8988T (cell line): ENCODE results near the gene DUOX1.

Experiments used
- DNase-seq: peaks from one replicate; pipeline ENCODE4 v3.0.0; 2011

The DUOX1 gene

GRCh38 chr15:45169608-45170480 is 40.0 kb downstream of the DUOX1 start:
- no peak for DNase-seq

- DNase-seq, result no peak
Measured at GRCh38 chr15:45171912-45172311, 42.1 kb downstream of the DUOX1 start.

GRCh38 chr15:45174069-45174468 is 44.3 kb downstream of the DUOX1 start:
- DNase-seq, result no peak

GRCh38 chr15:45174577-45174976 is 44.8 kb downstream of the DUOX1 start:
- no peak for DNase-seq

GRCh38 chr15:45177285-45177684 is 47.5 kb downstream of the DUOX1 start:
- DNase-seq, result no peak

- peak; percentile 76 for DNase-seq
Measured at GRCh38 chr15:45179221-45179985, 49.6 kb downstream of the DUOX1 start.

GRCh38 chr15:45180201-45180600 is 50.4 kb downstream of the DUOX1 start:
- no peak for DNase-seq

GRCh38 chr15:45180648-45181436 is 51.0 kb downstream of the DUOX1 start:
- DNase-seq, result no peak

GRCh38 chr15:45181491-45182285 is 51.9 kb downstream of the DUOX1 start:
- DNase-seq, result no peak

GRCh38 chr15:45182996-45183395 is 53.2 kb downstream of the DUOX1 start:
- DNase-seq, result no peak

- no peak for DNase-seq
Measured at GRCh38 chr15:45183511-45183910, 53.7 kb downstream of the DUOX1 start.

- no peak for DNase-seq
Measured at GRCh38 chr15:45184562-45185041, 54.8 kb downstream of the DUOX1 start.

GRCh38 chr15:45185069-45185779 is 55.4 kb downstream of the DUOX1 start:
- no peak for DNase-seq

GRCh38 chr15:45185903-45186770 is 56.3 kb downstream of the DUOX1 start:
- no peak for DNase-seq

GRCh38 chr15:45186771-45187577 is 57.2 kb downstream of the DUOX1 start:
- no peak for DNase-seq

GRCh38 chr15:45187578-45187893 is 57.7 kb downstream of the DUOX1 start:
- DNase-seq, result no peak

- no peak for DNase-seq
Measured at GRCh38 chr15:45187894-45188830, 58.4 kb downstream of the DUOX1 start, which contains the start of gene SHF. Gene SHF, minus strand, starts transcription at chr15:45187966. Its CDS starts 15 bp downstream, at chr15:45187951.

- DNase-seq, result no peak
Measured at GRCh38 chr15:45197512-45197911, 67.7 kb downstream of the DUOX1 start.
